K562 (cell line): Measurements from ENCODE around the gene RINL. TPM values are rescaled to one million over a fixed set of nuclear protein-coding genes. Genes with fewer than 3 reads are reported as not detected.
A peak's percentile ranks its signal among the peaks of the same experiment; 100 is the strongest.

Experiments used
- ATAC-seq: fragments of 200-7000 bp; cut with Tn5 transposase; 3 replicates; pipeline ENCODE4 v1.9.1; 2020; ENCODE audit warnings: moderate library complexity
- BruUV-seq: library from RNA; stranded (reverse); fragments of 400-500 nt; replicated peaks from 2 replicates; lab custom pipeline; 2021; lab: Mats Ljungman, UMichigan
- CTCF ChIA-PET: fragments of 300-600 bp; formaldehyde crosslinking; extraction: SDS; loops from one replicate; lab custom pipeline; 2021; ENCODE audit warnings: low intra/inter-chr PET ratio; lab: Yijun Ruan, JAX
- POLR2A ChIA-PET: fragments of 300-600, 350-650 bp; sonication (Branson Sonifier 250); formaldehyde crosslinking; extraction: SDS; loops from one replicate; lab custom pipeline; 2021; ENCODE audit warnings: antibody characterized with exemption, inconsistent platforms; lab: Yijun Ruan, JAX
- DNase-seq, 4 experiments: peaks; one replicate each; pipeline versions ENCODE4 v3.0.0 to v3.0.0-alpha.2; 2011 to 2018; ENCODE audit warnings: low spot score in 3 of 4, mixed read lengths in 3 of 4; ENCODE audit errors: extremely low read depth in 1 of 4
- FAIRE-seq: peaks from 2 replicates; lab custom pipeline; 2011; peaks lifted over from hg19 to GRCh38; lab: Jason Lieb, UNC
- H2AFZ ChIP-seq: 2 replicates; pipeline ENCODE4 v1.6.0; 2011; ENCODE audit warnings: low read depth, low read length, control low read depth, inconsistent platforms
- H3K27ac ChIP-seq: fragments of 200-600 bp; 3 replicates; pipeline ENCODE4 v1.8.0; 2011; ENCODE audit warnings: low read depth, mild to moderate bottlenecking, control low read depth, inconsistent platforms, low read length, moderate library complexity, mixed read lengths; ENCODE audit errors: extremely low read depth
- H3K27me3 ChIP-seq, 2 experiments: fragments of 300-600 bp in 1 of 2; 2 replicates in 1 of 2; 3 replicates in 1 of 2; pipeline versions ENCODE4 v1.6.0 to v1.8.0; 2011; ENCODE audit warnings: inconsistent platforms in 2 of 2, low read length in 2 of 2, mild to moderate bottlenecking in 1 of 2, mixed read lengths in 1 of 2, moderate library complexity in 1 of 2; ENCODE audit not compliant: control insufficient read depth in 2 of 2, insufficient read depth in 2 of 2
- H3K36me3 ChIP-seq: fragments of 300-600 bp; 3 replicates; pipeline ENCODE4 v1.8.0; 2011; ENCODE audit warnings: mild to moderate bottlenecking, low read length, inconsistent platforms; ENCODE audit not compliant: control insufficient read depth, insufficient read depth
- H3K4me1 ChIP-seq, 2 experiments: fragments of 200-600 bp in 1 of 2; replicated peaks in 1 of 2; 2 replicates in 1 of 2; 3 replicates in 1 of 2; pipeline versions ENCODE4 v1.5.1 to v1.8.0; 2011; ENCODE audit warnings: inconsistent platforms in 2 of 2, low read length in 2 of 2, mild to moderate bottlenecking in 1 of 2, mixed read lengths in 1 of 2, moderate library complexity in 1 of 2; ENCODE audit not compliant: control insufficient read depth in 2 of 2, insufficient read depth in 2 of 2
- H3K4me2 ChIP-seq: 2 replicates; pipeline ENCODE4 v1.6.1; 2011; ENCODE audit warnings: low read length, control low read depth, inconsistent platforms, mixed read lengths; ENCODE audit not compliant: insufficient read depth
- H3K4me3 ChIP-seq: fragments of 200-600 bp; sonication (generic), shearing (Covaris generic); 2 replicates; pipeline ENCODE4 v1.5.1; 2016; ENCODE audit warnings: control low read depth, inconsistent platforms
- H3K79me2 ChIP-seq: fragments of 200-600 bp; 3 replicates; pipeline ENCODE4 v1.8.0; 2011; ENCODE audit warnings: low read length, inconsistent platforms; ENCODE audit not compliant: control insufficient read depth, insufficient read depth
- H3K9ac ChIP-seq, 2 experiments: 2 replicates each; pipeline versions ENCODE4 v1.6.0 to v1.6.1; 2011; ENCODE audit warnings: low read depth in 2 of 2, low read length in 2 of 2, control low read depth in 1 of 2, inconsistent platforms in 1 of 2, mild to moderate bottlenecking in 1 of 2, mixed read lengths in 1 of 2; ENCODE audit not compliant: insufficient read depth in 1 of 2
- H3K9me1 ChIP-seq: one replicate; pipeline ENCODE4 v1.6.0; 2011; ENCODE audit warnings: inconsistent platforms, mild to moderate bottlenecking, low read length, moderate library complexity; ENCODE audit not compliant: control insufficient read depth, insufficient read depth
- H3K9me3 ChIP-seq: replicated peaks from 2 replicates; pipeline ENCODE4 v1.5.1; 2011; ENCODE audit warnings: low read depth, low read length, inconsistent platforms; ENCODE audit not compliant: control insufficient read depth, insufficient read depth
- H4K20me1 ChIP-seq: replicated peaks from 2 replicates; pipeline ENCODE4 v1.6.1; 2011; ENCODE audit warnings: low read length, inconsistent platforms, mixed read lengths; ENCODE audit not compliant: control insufficient read depth, insufficient read depth
- CBX5 ChIP-seq: IDR thresholded peaks from 2 replicates; pipeline ENCODE4 v1.6.1; 2014; ENCODE audit warnings: low read depth, borderline replicate concordance
- EHMT2 ChIP-seq: fragments of 450-650 bp; IDR thresholded peaks from 2 replicates; pipeline ENCODE4 v1.6.1; 2018; ENCODE audit warnings: antibody characterized with exemption
- HDAC1 ChIP-seq, 2 experiments: fragments of 450-650 bp; IDR thresholded peaks; 2 replicates each; pipeline ENCODE4 v1.6.1; 2016 to 2017; ENCODE audit warnings: inconsistent platforms in 1 of 2, mild to moderate bottlenecking in 1 of 2, moderate library complexity in 1 of 2
- NCOR1 ChIP-seq: fragments of 450-650 bp; IDR thresholded peaks from 2 replicates; pipeline ENCODE4 v1.6.1; 2016; ENCODE audit warnings: mild to moderate bottlenecking, moderate library complexity
- POLR2A ChIP-seq: fragments of 450-650 bp; conservative IDR thresholded peaks from 2 replicates; pipeline ENCODE4 v1.6.1; 2016
- POLR2B ChIP-seq: fragments of 450-650 bp; IDR thresholded peaks from 2 replicates; pipeline ENCODE4 v1.6.1; 2018; ENCODE audit warnings: low read depth; ENCODE audit not compliant: partially characterized antibody
- RNF2 ChIP-seq: sonication (generic); IDR thresholded peaks from 2 replicates; pipeline ENCODE4 v1.6.1; 2016
- STAT5A ChIP-seq: IDR thresholded peaks from 2 replicates; pipeline ENCODE4 v1.6.1; 2012; ENCODE audit warnings: low read length, inconsistent platforms, borderline replicate concordance
- SUPT5H ChIP-seq: fragments of 450-650 bp; IDR thresholded peaks from 2 replicates; pipeline ENCODE4 v1.6.1; 2016
- TRIM24 ChIP-seq, 2 experiments: fragments of 450-650 bp; IDR thresholded peaks; 2 replicates each; pipeline ENCODE4 v1.6.1; 2016
- XRCC3 ChIP-seq: fragments of 450-650 bp; IDR thresholded peaks from 2 replicates; pipeline ENCODE4 v1.6.1; 2017; ENCODE audit warnings: mild to moderate bottlenecking, moderate library complexity
- WGBS: fragments of 100-300 bp; shearing (Covaris generic); methylation state at CpG from one replicate; pipeline ENCODE4 v1.1.6; 2016; ENCODE audit warnings: low coverage, mixed read lengths; ENCODE audit not compliant: insufficient coverage; ENCODE audit errors: missing lambda C conversion rate; 5-methylcytosine and 5-hydroxymethylcytosine counted together
- in situ Hi-C: fragments of 300-500 bp; cut with MboI; formaldehyde crosslinking; loops from 4 replicates; pipeline ENCODE4 v1.15.0; 2018; ENCODE audit warnings: inconsistent platforms, mixed read lengths
- intact Hi-C: fragments of 100-400 bp; cut with micrococcal nuclease; formaldehyde crosslinking; loops from 2 replicates; pipeline ENCODE4 v1.14.2; 2022
- polyA plus RNA-seq, 8 experiments: library from polyadenylated mRNA; depleted of rRNA in 4 of 8; stranded (reverse) in 5 of 8; unstranded in 3 of 8; fragments of >200 nt; fragmentation: Nextera tagmentation in 2 of 8; fragmentation: Illumina TruSeq in 1 of 8; extraction: Ambion mirVana in 2 of 8; extraction: Trizol in 1 of 8; gene quantifications; 2 replicates each; pipeline versions ENCODE4 v1.2.1 to v1.2.3, GENCODE V29; 2011 to 2014; ENCODE audit warnings: inconsistent platforms in 1 of 8, missing spikeins in 1 of 8
- total RNA-seq, 7 experiments: library from RNA; depleted of rRNA in 6 of 7; stranded (reverse); fragments of >200 nt in 6 of 7; fragmentation: Illumina TruSeq in 2 of 7; extraction: Trizol in 2 of 7; gene quantifications; 2 replicates each; pipeline versions ENCODE4 v1.2.1 to v1.2.3, GENCODE V29; 2011 to 2021; ENCODE audit warnings: low replicate concordance in 1 of 7
- TF ChIP-seq, protein P1 (sequence below): fragments of 450-650 bp; formaldehyde crosslinking; IDR thresholded peaks from 2 replicates; pipeline ENCODE4 v1.4.0; 2022; ENCODE audit warnings: missing genetic modification characterization
- TF ChIP-seq, protein P2 (sequence below), 2 experiments: fragments of 450-650 bp; IDR thresholded peaks; 2 replicates each; pipeline ENCODE4 v1.6.1; 2016
- TF ChIP-seq, protein P3 (sequence below): sonication (generic); formaldehyde crosslinking; IDR thresholded peaks from 2 replicates; pipeline ENCODE4 v1.8.1; 2022; ENCODE audit warnings: missing genetic modification reagents
- TF ChIP-seq, protein P4 (sequence below): fragments of 200-800 bp; sonication (Bioruptor generic); IDR thresholded peaks from 2 replicates; pipeline ENCODE4 v1.6.1; 2017; ENCODE audit warnings: missing genetic modification characterization, missing compliant biosample characterization

Gene RINL
- total and polyA plus RNA-seq, 9 of the 15 experiments (the other 6 are each of a cell fraction or from before 2014, with no cell fraction given), result 0.82 to 10.9 (median 4.9) TPM

DNA sequence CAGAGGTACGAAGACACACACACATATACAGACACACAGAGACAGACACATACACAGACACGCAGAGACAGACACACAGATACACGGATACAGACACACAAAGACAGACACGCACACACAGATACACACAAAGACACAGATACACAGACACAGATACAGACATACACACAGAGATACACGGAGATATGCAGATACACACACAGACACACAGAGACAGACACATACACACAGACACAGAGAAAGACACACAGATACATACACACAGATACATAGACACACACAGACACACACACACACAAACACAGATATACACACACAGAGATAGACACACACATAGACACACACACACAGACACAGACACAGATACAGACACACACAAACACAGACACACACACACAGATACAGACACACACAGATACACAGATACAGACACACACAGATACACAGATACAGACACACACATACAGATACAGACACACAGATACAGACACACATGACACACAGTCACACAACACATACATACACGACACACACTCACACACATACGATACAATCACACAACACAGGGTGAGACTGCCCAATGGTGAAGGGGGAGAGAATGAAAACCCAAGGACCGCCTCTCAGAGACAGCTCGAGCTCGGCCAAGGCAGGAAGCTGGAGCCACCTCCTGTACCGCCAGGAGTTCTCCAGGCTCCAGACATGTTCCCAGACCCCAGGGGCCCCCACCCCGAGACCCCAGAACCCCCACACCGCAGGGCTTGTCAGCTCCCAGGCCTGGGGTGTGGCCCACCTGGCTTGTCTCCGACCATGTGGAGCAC lies 42.7 kb upstream of the RINL start:
- Histone ChIP-seq H3K79me2 (no peaks in the 10 kb centered on the region), H3K27ac (no peak overlapping the region; the same call in 2 of the 3 replicates), H2AFZ (no peak overlapping the region), H3K36me3 (peaks cover 45% of the 10 kb centered on the region; the same call in 1 of the 3 replicates), H4K20me1 (no peaks in the 10 kb centered on the region), H3K27me3 (no peaks in the 10 kb centered on the region), H3K9me1 (no peaks in the 10 kb centered on the region), H3K4me1 (peaks cover 0 to 34% of the 10 kb centered on the region in 2 experiments; a peak in 3 of 5 replicates), H3K4me2 (no peak overlapping the region), H3K9me3 (no peaks in the 10 kb centered on the region), H3K9ac (peak overlapping the region in 1 of 2 experiments; percentile 68; a peak in 3 of 4 replicates), H3K4me3 (no peak overlapping the region)
- in situ Hi-C loops (loop anchor here (10.0 kb wide), 1 partner anchor 396 kb away; no protein-coding TSS in a partner anchor), intact Hi-C loops (no loop called here)
- BruUV-seq, result no TSS peak
- peak in 1 of 4 experiments; percentile 15 for DNase-seq
- 74% methylated on average over 12 of the region's 14 CpGs for WGBS
- ChIA-PET CTCF (interaction anchor here (0.5 kb wide), 1 partner anchor 28 kb away, joined by 3 read pairs; no protein-coding TSS in a partner anchor), POLR2A (interaction anchor here (0.7 kb wide), 1 partner anchor 12 kb away, joined by 3 read pairs; no protein-coding TSS in a partner anchor)
- no peak for ATAC-seq
- FAIRE-seq, result peak; percentile 86
- TF ChIP-seq RNF2 (no peak), TRIM24 (IDR thresholded peaks at IDR 0.05) (peak in 1 of 2 experiments; percentile 43; a peak in 1 of 4 replicates), STAT5A (peak; percentile 39; the same call in 1 of the 2 replicates), HDAC1 (IDR thresholded peaks at IDR 0.05) (no peak), SUPT5H (peak; percentile 52; the same call in 1 of the 2 replicates), EHMT2 (0 out of 2 replicates have a peak, but pooled peaks have one; percentile 16), POLR2B (peak; percentile 48), POLR2A (peak; percentile 51), NCOR1 (peak; percentile 7; the same call in 1 of the 2 replicates), XRCC3 (no peak), CBX5 (no peak)
- TF ChIP-seq, protein P1, sequence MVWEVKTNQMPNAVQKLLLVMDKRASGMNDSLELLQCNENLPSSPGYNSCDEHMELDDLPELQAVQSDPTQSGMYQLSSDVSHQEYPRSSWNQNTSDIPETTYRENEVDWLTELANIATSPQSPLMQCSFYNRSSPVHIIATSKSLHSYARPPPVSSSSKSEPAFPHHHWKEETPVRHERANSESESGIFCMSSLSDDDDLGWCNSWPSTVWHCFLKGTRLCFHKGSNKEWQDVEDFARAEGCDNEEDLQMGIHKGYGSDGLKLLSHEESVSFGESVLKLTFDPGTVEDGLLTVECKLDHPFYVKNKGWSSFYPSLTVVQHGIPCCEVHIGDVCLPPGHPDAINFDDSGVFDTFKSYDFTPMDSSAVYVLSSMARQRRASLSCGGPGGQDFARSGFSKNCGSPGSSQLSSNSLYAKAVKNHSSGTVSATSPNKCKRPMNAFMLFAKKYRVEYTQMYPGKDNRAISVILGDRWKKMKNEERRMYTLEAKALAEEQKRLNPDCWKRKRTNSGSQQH (CRISPR knock-in tag), result peak; percentile 31; the same call in 1 of the 2 replicates
- TF ChIP-seq, protein P2, sequence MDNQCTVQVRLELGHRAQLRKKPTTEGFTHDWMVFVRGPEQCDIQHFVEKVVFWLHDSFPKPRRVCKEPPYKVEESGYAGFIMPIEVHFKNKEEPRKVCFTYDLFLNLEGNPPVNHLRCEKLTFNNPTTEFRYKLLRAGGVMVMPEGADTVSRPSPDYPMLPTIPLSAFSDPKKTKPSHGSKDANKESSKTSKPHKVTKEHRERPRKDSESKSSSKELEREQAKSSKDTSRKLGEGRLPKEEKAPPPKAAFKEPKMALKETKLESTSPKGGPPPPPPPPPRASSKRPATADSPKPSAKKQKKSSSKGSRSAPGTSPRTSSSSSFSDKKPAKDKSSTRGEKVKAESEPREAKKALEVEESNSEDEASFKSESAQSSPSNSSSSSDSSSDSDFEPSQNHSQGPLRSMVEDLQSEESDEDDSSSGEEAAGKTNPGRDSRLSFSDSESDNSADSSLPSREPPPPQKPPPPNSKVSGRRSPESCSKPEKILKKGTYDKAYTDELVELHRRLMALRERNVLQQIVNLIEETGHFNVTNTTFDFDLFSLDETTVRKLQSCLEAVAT (IDR thresholded peaks at IDR 0.05), result peak in 1 of 2 experiments; percentile 22; a peak in 1 of 4 replicates
- TF ChIP-seq, protein P3, sequence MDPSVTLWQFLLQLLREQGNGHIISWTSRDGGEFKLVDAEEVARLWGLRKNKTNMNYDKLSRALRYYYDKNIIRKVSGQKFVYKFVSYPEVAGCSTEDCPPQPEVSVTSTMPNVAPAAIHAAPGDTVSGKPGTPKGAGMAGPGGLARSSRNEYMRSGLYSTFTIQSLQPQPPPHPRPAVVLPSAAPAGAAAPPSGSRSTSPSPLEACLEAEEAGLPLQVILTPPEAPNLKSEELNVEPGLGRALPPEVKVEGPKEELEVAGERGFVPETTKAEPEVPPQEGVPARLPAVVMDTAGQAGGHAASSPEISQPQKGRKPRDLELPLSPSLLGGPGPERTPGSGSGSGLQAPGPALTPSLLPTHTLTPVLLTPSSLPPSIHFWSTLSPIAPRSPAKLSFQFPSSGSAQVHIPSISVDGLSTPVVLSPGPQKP, result no peak
- TF ChIP-seq, protein P4, sequence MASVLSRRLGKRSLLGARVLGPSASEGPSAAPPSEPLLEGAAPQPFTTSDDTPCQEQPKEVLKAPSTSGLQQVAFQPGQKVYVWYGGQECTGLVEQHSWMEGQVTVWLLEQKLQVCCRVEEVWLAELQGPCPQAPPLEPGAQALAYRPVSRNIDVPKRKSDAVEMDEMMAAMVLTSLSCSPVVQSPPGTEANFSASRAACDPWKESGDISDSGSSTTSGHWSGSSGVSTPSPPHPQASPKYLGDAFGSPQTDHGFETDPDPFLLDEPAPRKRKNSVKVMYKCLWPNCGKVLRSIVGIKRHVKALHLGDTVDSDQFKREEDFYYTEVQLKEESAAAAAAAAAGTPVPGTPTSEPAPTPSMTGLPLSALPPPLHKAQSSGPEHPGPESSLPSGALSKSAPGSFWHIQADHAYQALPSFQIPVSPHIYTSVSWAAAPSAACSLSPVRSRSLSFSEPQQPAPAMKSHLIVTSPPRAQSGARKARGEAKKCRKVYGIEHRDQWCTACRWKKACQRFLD, result no peak
